Measurements from ENCODE around the gene MEIKIN. TPM values are rescaled to one million over a fixed set of nuclear protein-coding genes. Genes with fewer than 3 reads are reported as not detected.
A peak's percentile ranks its signal among the peaks of the same experiment; 100 is the strongest.

MEIKIN gene
- polyA plus RNA-seq, 3 donors, result 0.16 to 1.6 (median 1.6) TPM

- H3K4me3 Mint-ChIP-seq, result no peak overlapping the region
- Histone ChIP-seq H3K4me2 (replicated peaks; ENCODE audit: extremely low read depth, low read length, poor library complexity, severe bottlenecking) (no peak overlapping the region), H3K27ac (ENCODE audit: low read depth in 1 of 2, low read length in 2 of 2) (peak overlapping the region in 1 of 2 donors; percentile 7), H3K27me3 (ENCODE audit: control insufficient read depth in 2 of 2, insufficient read depth in 2 of 2, low read length in 2 of 2) (no peaks in the 10 kb centered on the region), H4K20me1 (ENCODE audit: insufficient read depth, low read length) (peaks cover 100% of the 10 kb centered on the region), H3K4me1 (ENCODE audit: control insufficient read depth in 1 of 2, insufficient read depth in 2 of 2, low read length in 2 of 2) (no peaks in the 10 kb centered on the region), H3K36me3 (replicated peaks in 1 of 2; ENCODE audit: control insufficient read depth in 1 of 2, insufficient read depth in 2 of 2, low read length in 2 of 2) (peaks cover 3 to 17% of the 10 kb centered on the region in 2 donors), H2AFZ (ENCODE audit: insufficient read depth, low read depth, low read length, poor library complexity, severe bottlenecking) (no peak overlapping the region), H3K79me2 (ENCODE audit: insufficient read depth, low read length) (peaks cover 100% of the 10 kb centered on the region), H3K4me3 (replicated peaks in 1 of 3; ENCODE audit: low read depth in 2 of 3, low read length in 3 of 3) (no peak overlapping the region), H3K9me3 (replicated peaks in 1 of 2; ENCODE audit: control insufficient read depth in 1 of 2, insufficient read depth in 1 of 2, low read length in 2 of 2) (peaks cover 10 to 12% of the 10 kb centered on the region in 2 donors), H3K9ac (ENCODE audit: insufficient read depth, low read length, poor library complexity, severe bottlenecking) (no peak overlapping the region)
- no peak for DNase-seq
- WGBS (ENCODE audit: insufficient coverage), result no CpG with 5 or more reads among the region's 1 CpG
- peaks cover 4 to 15% (median 8%) of the 10 kb centered on the region in 7 donors for H3K9me3 Mint-ChIP-seq
- H3K27me3 Mint-ChIP-seq (ENCODE audit: low read depth in 3 of 3), result peaks cover 0 to 1% (median 0%) of the 10 kb centered on the region in 3 donors
- peaks cover 27% of the 10 kb centered on the region for H3K4me1 Mint-ChIP-seq
- intact Hi-C loops (cut with micrococcal nuclease), result no loop called here
- peaks cover 14 to 21% of the 10 kb centered on the region in 2 donors for H3K36me3 Mint-ChIP-seq
- no peak for TF ChIP-seq CTCF (IDR thresholded peaks at IDR 0.05)
- peak overlapping the region in 2 of 7 donors; percentile 7 to 40 for H3K27ac Mint-ChIP-seq
Measured at GRCh38 chr5:131765261-131765660, 180.2 kb downstream of the MEIKIN start.

GRCh38 chr5:131763968-131764367, 181.5 kb downstream of the MEIKIN start:
- peaks cover 100% of the 10 kb centered on the region for H4K20me1 ChIP-seq (ENCODE audit: insufficient read depth, low read length)
- no peak overlapping the region for H2AFZ ChIP-seq (ENCODE audit: insufficient read depth, low read depth, low read length, poor library complexity, severe bottlenecking)
- no peak overlapping the region for H3K4me2 ChIP-seq (replicated peaks; ENCODE audit: extremely low read depth, low read length, poor library complexity, severe bottlenecking)
- no peak overlapping the region for H3K4me3 ChIP-seq (replicated peaks in 1 of 3; ENCODE audit: low read depth in 2 of 3, low read length in 3 of 3)
- H3K4me1 ChIP-seq (ENCODE audit: control insufficient read depth in 1 of 2, insufficient read depth in 2 of 2, low read length in 2 of 2), result no peaks in the 10 kb centered on the region
- H3K27ac Mint-ChIP-seq, result peak overlapping the region in 2 of 7 donors; percentile 52 to 69
- peaks cover 10 to 12% of the 10 kb centered on the region in 2 donors for H3K9me3 ChIP-seq (replicated peaks in 1 of 2; ENCODE audit: control insufficient read depth in 1 of 2, insufficient read depth in 1 of 2, low read length in 2 of 2)
- no peak overlapping the region for H3K4me3 Mint-ChIP-seq
- peaks cover 26% of the 10 kb centered on the region for H3K4me1 Mint-ChIP-seq
- peaks cover 4 to 15% (median 8%) of the 10 kb centered on the region in 7 donors for H3K9me3 Mint-ChIP-seq
- no peak for DNase-seq
- peaks cover 14 to 21% of the 10 kb centered on the region in 2 donors for H3K36me3 Mint-ChIP-seq
- intact Hi-C loops (cut with micrococcal nuclease), result no loop called here
- WGBS (ENCODE audit: insufficient coverage), result 92% methylated on average over 2 of the region's 3 CpGs
- no peaks in the 10 kb centered on the region for H3K27me3 ChIP-seq (ENCODE audit: control insufficient read depth in 2 of 2, insufficient read depth in 2 of 2, low read length in 2 of 2)
- peaks cover 3 to 17% of the 10 kb centered on the region in 2 donors for H3K36me3 ChIP-seq (replicated peaks in 1 of 2; ENCODE audit: control insufficient read depth in 1 of 2, insufficient read depth in 2 of 2, low read length in 2 of 2)
- H3K79me2 ChIP-seq (ENCODE audit: insufficient read depth, low read length), result peaks cover 100% of the 10 kb centered on the region
- peaks cover 0 to 1% (median 0%) of the 10 kb centered on the region in 3 donors for H3K27me3 Mint-ChIP-seq (ENCODE audit: low read depth in 3 of 3)
- TF ChIP-seq CTCF (IDR thresholded peaks at IDR 0.05), result no peak
- H3K27ac ChIP-seq (ENCODE audit: low read depth in 1 of 2, low read length in 2 of 2), result no peak overlapping the region
- no peak overlapping the region for H3K9ac ChIP-seq (ENCODE audit: insufficient read depth, low read length, poor library complexity, severe bottlenecking)
